AML-193 (cell line): ENCODE measurements around the gene KCNE4.

ENCODE experiments used
- DNase-seq, 2 experiments: peaks; one replicate each; lab custom pipeline; 2025; lab: John Stamatoyannopoulos, UW

Gene KCNE4

GRCh38 chr2:223051693-223052289 lies at the start of gene KCNE4:
Gene KCNE4, plus strand, starts transcription at chr2:223052190. Its CDS starts 641 bp downstream, at chr2:223052831.
- DNase-seq: no peak

- DNase-seq: no peak
Measured at GRCh38 chr2:223003191-223003590, 48.8 kb upstream of the KCNE4 start.

- no peak for DNase-seq
Measured at GRCh38 chr2:223005496-223005895, 46.5 kb upstream of the KCNE4 start.

- DNase-seq: no peak
Measured at GRCh38 chr2:223007531-223007930, 44.5 kb upstream of the KCNE4 start.

GRCh38 chr2:223008162-223008561 lies 43.8 kb upstream of the KCNE4 start:
- DNase-seq: no peak

- DNase-seq: no peak
Measured at GRCh38 chr2:223008956-223009355, 43.0 kb upstream of the KCNE4 start.

- DNase-seq: no peak
Measured at GRCh38 chr2:223010641-223011040, 41.3 kb upstream of the KCNE4 start.

GRCh38 chr2:223012291-223012690 lies 39.7 kb upstream of the KCNE4 start:
- DNase-seq: no peak

GRCh38 chr2:223019390-223019930 lies 32.5 kb upstream of the KCNE4 start:
- DNase-seq: no peak

GRCh38 chr2:223019987-223020717 lies 31.8 kb upstream of the KCNE4 start:
- no peak for DNase-seq

- DNase-seq: no peak
Measured at GRCh38 chr2:223020971-223021675, 30.9 kb upstream of the KCNE4 start.

- no peak for DNase-seq
Measured at GRCh38 chr2:223026357-223027110, 25.5 kb upstream of the KCNE4 start.

- DNase-seq: no peak
Measured at GRCh38 chr2:223027442-223027841, 24.5 kb upstream of the KCNE4 start.

GRCh38 chr2:223029287-223029686 lies 22.7 kb upstream of the KCNE4 start:
- no peak for DNase-seq

GRCh38 chr2:223032187-223033142 lies 19.5 kb upstream of the KCNE4 start:
- no peak for DNase-seq

- no peak for DNase-seq
Measured at GRCh38 chr2:223034221-223034975, 17.6 kb upstream of the KCNE4 start.

- DNase-seq: no peak
Measured at GRCh38 chr2:223036790-223037444, 15.1 kb upstream of the KCNE4 start.

- no peak for DNase-seq
Measured at GRCh38 chr2:223037445-223037800, 14.6 kb upstream of the KCNE4 start.

GRCh38 chr2:223039618-223040017 lies 12.4 kb upstream of the KCNE4 start:
- no peak for DNase-seq

- DNase-seq: no peak
Measured at GRCh38 chr2:223040527-223040926, 11.5 kb upstream of the KCNE4 start.
